ENCODE measurements around the gene IL22RA1. TPM values are rescaled to one million over a fixed set of nuclear protein-coding genes. Genes with fewer than 3 reads are reported as not detected.
A peak's percentile ranks its signal among the peaks of the same experiment; 100 is the strongest.

IL22RA1 gene
- total and polyA plus RNA-seq, 2 donors from 2014 or later = 1.4 TPM

GRCh38 chr1:24119859-24120756, 22.8 kb downstream of the IL22RA1 start:
- no peaks in the 10 kb centered on the region for H3K27me3 ChIP-seq (ENCODE audit: control insufficient read depth, insufficient read depth, low read length)
- H3K4me3 ChIP-seq (ENCODE audit: low read length in 3 of 3) = no peak overlapping the region
- H3K27ac ChIP-seq (ENCODE audit: low read depth in 2 of 2, low read length in 2 of 2) = peak overlapping the region; percentile 1 to 49
- DNase-seq (peak in 3 of 5 donors; percentile 24 to 67 (median 48)), FAIRE-seq (no peak)
- no peaks in the 10 kb centered on the region for H3K36me3 ChIP-seq (ENCODE audit: control insufficient read depth in 2 of 3, insufficient read depth in 3 of 3, low read length in 3 of 3)
- peaks cover 0 to 12% (median 9%) of the 10 kb centered on the region in 3 donors for H3K4me1 ChIP-seq (ENCODE audit: control insufficient read depth in 2 of 3, insufficient read depth in 2 of 3, low read depth in 1 of 3, low read length in 3 of 3)
- H3K9me3 ChIP-seq (ENCODE audit: control insufficient read depth in 2 of 3, insufficient read depth in 1 of 3, low read length in 3 of 3) = no peaks in the 10 kb centered on the region
- TF ChIP-seq CTCF (IDR thresholded peaks at IDR 0.05; ENCODE audit: borderline replicate concordance, extremely low read depth, insufficient read depth) = no peak
- no peak overlapping the region for H3K9ac ChIP-seq (ENCODE audit: low read length in 3 of 3)
- intact Hi-C loops (cut with DNase I) = no loop called here

GRCh38 chr1:24119489-24119858, 23.5 kb downstream of the IL22RA1 start:
- Histone ChIP-seq H3K9ac (ENCODE audit: low read length in 3 of 3) (no peak overlapping the region), H3K9me3 (ENCODE audit: control insufficient read depth in 2 of 3, insufficient read depth in 1 of 3, low read length in 3 of 3) (no peaks in the 10 kb centered on the region), H3K27me3 (ENCODE audit: control insufficient read depth, insufficient read depth, low read length) (no peaks in the 10 kb centered on the region), H3K27ac (ENCODE audit: low read depth in 2 of 2, low read length in 2 of 2) (peak overlapping the region in 1 of 2 donors; percentile 1), H3K4me1 (ENCODE audit: control insufficient read depth in 2 of 3, insufficient read depth in 2 of 3, low read depth in 1 of 3, low read length in 3 of 3) (peaks cover 0 to 12% (median 9%) of the 10 kb centered on the region in 3 donors), H3K36me3 (ENCODE audit: control insufficient read depth in 2 of 3, insufficient read depth in 3 of 3, low read length in 3 of 3) (no peaks in the 10 kb centered on the region), H3K4me3 (ENCODE audit: low read length in 3 of 3) (no peak overlapping the region)
- no peak for TF ChIP-seq CTCF (IDR thresholded peaks at IDR 0.05; ENCODE audit: borderline replicate concordance, extremely low read depth, insufficient read depth)
- no peak for FAIRE-seq
- peak in 1 of 5 donors; percentile 15 for DNase-seq
- intact Hi-C loops (cut with DNase I) = no loop called here

- no peak overlapping the region for H3K9ac ChIP-seq (ENCODE audit: low read length in 3 of 3)
- H3K27me3 ChIP-seq (ENCODE audit: control insufficient read depth, insufficient read depth, low read length) = no peaks in the 10 kb centered on the region
- H3K27ac ChIP-seq (ENCODE audit: low read depth in 2 of 2, low read length in 2 of 2) = no peak overlapping the region
- TF ChIP-seq CTCF (IDR thresholded peaks at IDR 0.05; ENCODE audit: borderline replicate concordance, extremely low read depth, insufficient read depth) = no peak
- intact Hi-C loops (cut with DNase I) = no loop called here
- FAIRE-seq (no peak), DNase-seq (peak in 2 of 5 donors; percentile 44 to 48)
- H3K4me1 ChIP-seq (ENCODE audit: control insufficient read depth in 2 of 3, insufficient read depth in 2 of 3, low read depth in 1 of 3, low read length in 3 of 3) = peaks cover 0 to 12% (median 9%) of the 10 kb centered on the region in 3 donors
- H3K36me3 ChIP-seq (ENCODE audit: control insufficient read depth in 2 of 3, insufficient read depth in 3 of 3, low read length in 3 of 3) = no peaks in the 10 kb centered on the region
- no peak overlapping the region for H3K4me3 ChIP-seq (ENCODE audit: low read length in 3 of 3)
- H3K9me3 ChIP-seq (ENCODE audit: control insufficient read depth in 2 of 3, insufficient read depth in 1 of 3, low read length in 3 of 3) = no peaks in the 10 kb centered on the region
These were observed 24.3 kb downstream of the IL22RA1 start for GRCh38 chr1:24118410-24119242.
